Nephron (organoid): ENCODE results near the gene RSBN1L.

ENCODE experiments used
- H3K27ac Mint-ChIP-seq, 3 experiments: 2 replicates each; pipeline ENCODE4 v1.8.0; 2020; ENCODE audit warnings: mixed read lengths in 3 of 3, mild to moderate bottlenecking in 2 of 3, moderate library complexity in 1 of 3
- H3K27me3 Mint-ChIP-seq: 2 replicates; pipeline ENCODE4 v1.8.0; 2021; ENCODE audit warnings: low read depth, mild to moderate bottlenecking, moderate library complexity, mixed read lengths
- H3K36me3 Mint-ChIP-seq: 2 replicates; pipeline ENCODE4 v1.8.0; 2020; ENCODE audit warnings: low read depth, mixed read lengths
- H3K4me1 Mint-ChIP-seq: 2 replicates; pipeline ENCODE4 v1.8.0; 2020; ENCODE audit warnings: mixed read lengths
- H3K4me3 Mint-ChIP-seq, 3 experiments: 2 replicates each; pipeline ENCODE4 v1.8.0; 2020; ENCODE audit warnings: mild to moderate bottlenecking in 3 of 3, mixed read lengths in 3 of 3, moderate library complexity in 2 of 3
- H3K9me3 Mint-ChIP-seq: 2 replicates; pipeline ENCODE4 v1.8.0; 2020; ENCODE audit warnings: mixed read lengths
- TF ChIP-seq, protein P1 (sequence below), 3 experiments: fragments of 200-600 bp; sonication (generic); IDR thresholded peaks; one replicate each; pipeline ENCODE4 v1.5.0; 2021; ENCODE audit warnings: antibody characterized with exemption in 3 of 3; ENCODE audit not compliant: unreplicated experiment in 3 of 3

The RSBN1L gene

GRCh38 chr7:77820967-77821366, 124.7 kb downstream of the RSBN1L start:
- Mint-ChIP-seq H3K36me3 (peaks cover 89% of the 10 kb centered on the region), H3K27me3 (no peaks in the 10 kb centered on the region), H3K9me3 (peaks cover 81% of the 10 kb centered on the region), H3K4me1 (no peaks in the 10 kb centered on the region), H3K27ac (no peak overlapping the region), H3K4me3 (no peak overlapping the region)
- TF ChIP-seq, protein P1, sequence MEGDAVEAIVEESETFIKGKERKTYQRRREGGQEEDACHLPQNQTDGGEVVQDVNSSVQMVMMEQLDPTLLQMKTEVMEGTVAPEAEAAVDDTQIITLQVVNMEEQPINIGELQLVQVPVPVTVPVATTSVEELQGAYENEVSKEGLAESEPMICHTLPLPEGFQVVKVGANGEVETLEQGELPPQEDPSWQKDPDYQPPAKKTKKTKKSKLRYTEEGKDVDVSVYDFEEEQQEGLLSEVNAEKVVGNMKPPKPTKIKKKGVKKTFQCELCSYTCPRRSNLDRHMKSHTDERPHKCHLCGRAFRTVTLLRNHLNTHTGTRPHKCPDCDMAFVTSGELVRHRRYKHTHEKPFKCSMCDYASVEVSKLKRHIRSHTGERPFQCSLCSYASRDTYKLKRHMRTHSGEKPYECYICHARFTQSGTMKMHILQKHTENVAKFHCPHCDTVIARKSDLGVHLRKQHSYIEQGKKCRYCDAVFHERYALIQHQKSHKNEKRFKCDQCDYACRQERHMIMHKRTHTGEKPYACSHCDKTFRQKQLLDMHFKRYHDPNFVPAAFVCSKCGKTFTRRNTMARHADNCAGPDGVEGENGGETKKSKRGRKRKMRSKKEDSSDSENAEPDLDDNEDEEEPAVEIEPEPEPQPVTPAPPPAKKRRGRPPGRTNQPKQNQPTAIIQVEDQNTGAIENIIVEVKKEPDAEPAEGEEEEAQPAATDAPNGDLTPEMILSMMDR (IDR thresholded peaks at IDR 0.05; ENCODE audit: unreplicated experiment in 3 of 3) = no peak

- Mint-ChIP-seq H3K36me3 (peaks cover 76% of the 10 kb centered on the region), H3K4me3 (no peak overlapping the region), H3K9me3 (peaks cover 72% of the 10 kb centered on the region), H3K4me1 (no peaks in the 10 kb centered on the region), H3K27me3 (no peaks in the 10 kb centered on the region), H3K27ac (no peak overlapping the region)
- TF ChIP-seq, protein P1 (IDR thresholded peaks at IDR 0.05; ENCODE audit: unreplicated experiment in 3 of 3) = no peak
Observed at GRCh38 chr7:77822269-77822668, 126.0 kb downstream of the RSBN1L start.

- no peaks in the 10 kb centered on the region for H3K27me3 Mint-ChIP-seq
- peaks cover 61% of the 10 kb centered on the region for H3K36me3 Mint-ChIP-seq
- H3K4me3 Mint-ChIP-seq = no peak overlapping the region
- no peak overlapping the region for H3K27ac Mint-ChIP-seq
- H3K4me1 Mint-ChIP-seq = no peaks in the 10 kb centered on the region
- peaks cover 58% of the 10 kb centered on the region for H3K9me3 Mint-ChIP-seq
- TF ChIP-seq, protein P1 (IDR thresholded peaks at IDR 0.05; ENCODE audit: unreplicated experiment in 3 of 3) = no peak
Observed at GRCh38 chr7:77823787-77824186, 127.5 kb downstream of the RSBN1L start.

- Mint-ChIP-seq H3K9me3 (peaks cover 50% of the 10 kb centered on the region), H3K4me1 (no peaks in the 10 kb centered on the region), H3K36me3 (peaks cover 53% of the 10 kb centered on the region), H3K27me3 (no peaks in the 10 kb centered on the region), H3K27ac (no peak overlapping the region), H3K4me3 (no peak overlapping the region)
- TF ChIP-seq, protein P1 (IDR thresholded peaks at IDR 0.05; ENCODE audit: unreplicated experiment in 3 of 3) = no peak
Observed at GRCh38 chr7:77824636-77825035, 128.4 kb downstream of the RSBN1L start.

GRCh38 chr7:77825131-77825530, 128.9 kb downstream of the RSBN1L start:
- TF ChIP-seq, protein P1 (IDR thresholded peaks at IDR 0.05; ENCODE audit: unreplicated experiment in 3 of 3) = no peak
- peaks cover 45% of the 10 kb centered on the region for H3K9me3 Mint-ChIP-seq
- H3K4me3 Mint-ChIP-seq = no peak overlapping the region
- H3K4me1 Mint-ChIP-seq = no peaks in the 10 kb centered on the region
- H3K36me3 Mint-ChIP-seq = peaks cover 48% of the 10 kb centered on the region
- no peak overlapping the region for H3K27ac Mint-ChIP-seq
- no peaks in the 10 kb centered on the region for H3K27me3 Mint-ChIP-seq

- no peak overlapping the region for H3K4me3 Mint-ChIP-seq
- peaks cover 33% of the 10 kb centered on the region for H3K9me3 Mint-ChIP-seq
- TF ChIP-seq, protein P1 (IDR thresholded peaks at IDR 0.05; ENCODE audit: unreplicated experiment in 3 of 3) = no peak
- no peaks in the 10 kb centered on the region for H3K4me1 Mint-ChIP-seq
- H3K27me3 Mint-ChIP-seq = no peaks in the 10 kb centered on the region
- H3K36me3 Mint-ChIP-seq = peaks cover 36% of the 10 kb centered on the region
- H3K27ac Mint-ChIP-seq = no peak overlapping the region
Observed at GRCh38 chr7:77826300-77826699, 130.0 kb downstream of the RSBN1L start.
